Measurements from ENCODE around the gene EPX. TPM values are rescaled to one million over a fixed set of nuclear protein-coding genes. Genes with fewer than 3 reads are reported as not detected.

EPX gene
- not detected in 2 replicates for total RNA-seq

GRCh38 chr17:58192612-58193011 is at the start of gene EPX:
Gene EPX (plus strand): TSS chr17:58192726. CDS start chr17:58192847, 121 bp downstream.

GRCh38 chr17:58147930-58148434 is 44.5 kb upstream of the EPX start, which contains the start of gene OR4D1:
Gene OR4D1 (plus strand): TSS chr17:58148384. CDS start chr17:58155154, 6,770 bp downstream.

GRCh38 chr17:58166682-58167081 is 25.8 kb upstream of the EPX start, which contains the start of gene OR4D2:
Gene OR4D2 (plus strand): TSS chr17:58166982. CDS start chr17:58169656, 2,674 bp downstream.

GRCh38 chr17:58219007-58219788 is 26.7 kb downstream of the EPX start, which contains the start of gene MKS1:
Gene MKS1 (minus strand): TSS chr17:58219255. CDS start chr17:58219230, 25 bp downstream.

GRCh38 chr17:58238147-58238634 is 45.7 kb downstream of the EPX start, which contains the start of gene LPO:
Gene LPO (plus strand): TSS chr17:58238584. CDS start chr17:58242980, 4,396 bp downstream.

Other genes starting within 250 kb of the EPX start
- 5.1 TPM in 2 replicates for gene CUEDC1, start 237.3 kb upstream of the EPX start, total RNA-seq
- gene VEZF1, start 204.5 kb upstream of the EPX start, total RNA-seq = 26.3 and 36.1 TPM in 2 replicates
- 333 and 428 TPM in 2 replicates for gene SRSF1, start 185.5 kb upstream of the EPX start, total RNA-seq
- 10.2 and 11.8 TPM in 2 replicates for gene DYNLL2, start 109.3 kb upstream of the EPX start, total RNA-seq
- gene OR4D1, start 44.3 kb upstream of the EPX start, total RNA-seq = not detected in 2 replicates
- not detected in 2 replicates for gene OR4D2, start 25.7 kb upstream of the EPX start, total RNA-seq
- gene MKS1, start 26.5 kb downstream of the EPX start, total RNA-seq = 11.3 and 14.4 TPM in 2 replicates
- under 0.01 TPM in 1 of 2 replicates, not detected in the other for gene LPO, start 45.9 kb downstream of the EPX start, total RNA-seq
- not detected in 2 replicates for gene MPO, start 88.2 kb downstream of the EPX start, total RNA-seq
- under 0.01 and 0.09 TPM in 2 replicates for gene TSPOAP1, start 136.1 kb downstream of the EPX start, total RNA-seq
- gene SUPT4H1, start 159.5 kb downstream of the EPX start, total RNA-seq = 56.4 and 61.6 TPM in 2 replicates
- gene RNF43, start 224.8 kb downstream of the EPX start, total RNA-seq = under 0.01 and 0.11 TPM in 2 replicates

All from dermis lymphatic vessel endothelial cell (primary cell).